Gastroesophageal sphincter (tissue), 4 donors: Measurements from ENCODE around the gene MYDGF. TPM values are rescaled to one million over a fixed set of nuclear protein-coding genes. Genes with fewer than 3 reads are reported as not detected.

Experiments
- ATAC-seq: fragments of 150-250 bp; one replicate; pipeline ENCODE4 v1.9.1; 2016; ENCODE audit warnings: mild to moderate bottlenecking, moderate library complexity
- H3K27ac ChIP-seq, 4 donors: fragments of 200-600 bp; sonication (generic) in 3 of 4; 1 replicate in 3 of 4; 2 replicates in 1 of 4; pipeline ENCODE4 v1.5.1; 2016 to 2019
- H3K27me3 ChIP-seq: fragments of 200-600 bp; sonication (generic); one replicate; pipeline ENCODE4 v1.5.1; 2019
- H3K36me3 ChIP-seq, 2 donors: fragments of 200-600 bp; sonication (generic); one replicate each; pipeline ENCODE4 v1.5.1; 2019; ENCODE audit warnings: control low read depth in 1 of 2
- H3K4me1 ChIP-seq, 3 donors: fragments of 200-600 bp; sonication (generic); 1 replicate in 2 of 3; 2 replicates in 1 of 3; pipeline ENCODE4 v1.5.1; 2016 to 2019; ENCODE audit warnings: control low read depth in 2 of 3
- H3K4me3 ChIP-seq, 2 donors: fragments of 200-600 bp; sonication (generic); one replicate each; pipeline ENCODE4 v1.5.1; 2019; ENCODE audit warnings: mild to moderate bottlenecking in 1 of 2, moderate library complexity in 1 of 2
- H3K9me3 ChIP-seq, 3 donors: fragments of 200-600 bp; sonication (generic); one replicate each; pipeline ENCODE4 v1.5.1; 2017 to 2019; ENCODE audit warnings: control low read depth in 2 of 3
- EP300 ChIP-seq: sonication (generic); formaldehyde crosslinking; IDR thresholded peaks from one replicate; pipeline ENCODE4 v1.6.1; 2017; ENCODE audit warnings: antibody characterized with exemption, mild to moderate bottlenecking
- POLR2A ChIP-seq, 2 donors: fragments of 450-650 bp; IDR thresholded peaks; one replicate each; pipeline ENCODE4 v1.6.1; 2017; ENCODE audit warnings: antibody characterized with exemption in 2 of 2, mild to moderate bottlenecking in 2 of 2, moderate library complexity in 1 of 2
- POLR2AphosphoS5 ChIP-seq: sonication (generic); formaldehyde crosslinking; IDR thresholded peaks from one replicate; pipeline ENCODE4 v1.6.1; 2017; ENCODE audit warnings: antibody characterized with exemption
- WGBS, 2 donors: methylation state at CpG; one replicate each; pipeline ENCODE4 v1.1.5; 2018; ENCODE audit warnings: low coverage in 1 of 2; 5-methylcytosine and 5-hydroxymethylcytosine counted together
- total RNA-seq, 4 donors: library from RNA; depleted of rRNA; stranded (reverse); fragments of >200 nt; gene quantifications; one replicate each; pipeline ENCODE4 v1.1.0, GENCODE V29; 2016
- TF ChIP-seq, protein P1 (sequence below), 4 experiments: fragments of 200-600 bp in 2 of 4; fragments of 450-650 bp in 2 of 4; sonication (generic) in 1 of 4; IDR thresholded peaks; one replicate each; pipeline ENCODE4 v1.5.1; 2017 to 2019; ENCODE audit warnings: antibody characterized with exemption in 4 of 4, mild to moderate bottlenecking in 2 of 4, moderate library complexity in 2 of 4

The MYDGF gene
- total RNA-seq, 4 donors from 2014 or later = 20.5 to 44.6 (median 30.1) TPM

- no peak for ATAC-seq
- Histone ChIP-seq H3K4me3 (no peak overlapping the region), H3K4me1 (peaks cover 0 to 34% (median 8%) of the 10 kb centered on the region in 3 donors), H3K36me3 (peaks cover 0 to 87% of the 10 kb centered on the region in 2 donors), H3K27me3 (no peaks in the 10 kb centered on the region), H3K9me3 (no peaks in the 10 kb centered on the region), H3K27ac (no peak overlapping the region)
- TF ChIP-seq, protein P1, sequence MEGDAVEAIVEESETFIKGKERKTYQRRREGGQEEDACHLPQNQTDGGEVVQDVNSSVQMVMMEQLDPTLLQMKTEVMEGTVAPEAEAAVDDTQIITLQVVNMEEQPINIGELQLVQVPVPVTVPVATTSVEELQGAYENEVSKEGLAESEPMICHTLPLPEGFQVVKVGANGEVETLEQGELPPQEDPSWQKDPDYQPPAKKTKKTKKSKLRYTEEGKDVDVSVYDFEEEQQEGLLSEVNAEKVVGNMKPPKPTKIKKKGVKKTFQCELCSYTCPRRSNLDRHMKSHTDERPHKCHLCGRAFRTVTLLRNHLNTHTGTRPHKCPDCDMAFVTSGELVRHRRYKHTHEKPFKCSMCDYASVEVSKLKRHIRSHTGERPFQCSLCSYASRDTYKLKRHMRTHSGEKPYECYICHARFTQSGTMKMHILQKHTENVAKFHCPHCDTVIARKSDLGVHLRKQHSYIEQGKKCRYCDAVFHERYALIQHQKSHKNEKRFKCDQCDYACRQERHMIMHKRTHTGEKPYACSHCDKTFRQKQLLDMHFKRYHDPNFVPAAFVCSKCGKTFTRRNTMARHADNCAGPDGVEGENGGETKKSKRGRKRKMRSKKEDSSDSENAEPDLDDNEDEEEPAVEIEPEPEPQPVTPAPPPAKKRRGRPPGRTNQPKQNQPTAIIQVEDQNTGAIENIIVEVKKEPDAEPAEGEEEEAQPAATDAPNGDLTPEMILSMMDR (IDR thresholded peaks at IDR 0.05) = no peak
- TF ChIP-seq POLR2AphosphoS5 (no peak), POLR2A (IDR thresholded peaks at IDR 0.05) (no peak), EP300 (no peak)
- WGBS, 2 donors = 87 to 100% methylated on average over 1 to 6 of the region's 12 CpGs
These were observed 5.5 kb downstream of the MYDGF start for GRCh38 chr19:4664642-4665041.

- 79 to 85% methylated on average over 5 to 6 of the region's 6 CpGs for WGBS, 2 donors
- Histone ChIP-seq H3K9me3 (peaks cover 0 to 17% (median 0%) of the 10 kb centered on the region in 3 donors), H3K27ac (no peak overlapping the region), H3K4me3 (no peak overlapping the region), H3K4me1 (peaks cover 0 to 15% (median 0%) of the 10 kb centered on the region in 3 donors), H3K27me3 (no peaks in the 10 kb centered on the region), H3K36me3 (peaks cover 0 to 95% of the 10 kb centered on the region in 2 donors)
- ATAC-seq = no peak
- TF ChIP-seq POLR2A (IDR thresholded peaks at IDR 0.05) (no peak), EP300 (no peak), POLR2AphosphoS5 (no peak)
- TF ChIP-seq, protein P1 (IDR thresholded peaks at IDR 0.05) = no peak
These were observed 7.3 kb downstream of the MYDGF start for GRCh38 chr19:4662812-4663211.

GRCh38 chr19:4662020-4662695 lies 8.0 kb downstream of the MYDGF start:
- 54 to 78% methylated on average over 7 to 11 of the region's 20 CpGs for WGBS, 2 donors
- peaks cover 0 to 12% (median 0%) of the 10 kb centered on the region in 3 donors for H3K4me1 ChIP-seq
- H3K27me3 ChIP-seq = no peaks in the 10 kb centered on the region
- no peak for ATAC-seq
- H3K4me3 ChIP-seq = no peak overlapping the region
- peaks cover 0 to 18% (median 0%) of the 10 kb centered on the region in 3 donors for H3K9me3 ChIP-seq
- H3K27ac ChIP-seq = no peak overlapping the region
- peaks cover 0 to 95% of the 10 kb centered on the region in 2 donors for H3K36me3 ChIP-seq
- TF ChIP-seq POLR2A (IDR thresholded peaks at IDR 0.05) (no peak), EP300 (no peak), POLR2AphosphoS5 (no peak)

DNA sequence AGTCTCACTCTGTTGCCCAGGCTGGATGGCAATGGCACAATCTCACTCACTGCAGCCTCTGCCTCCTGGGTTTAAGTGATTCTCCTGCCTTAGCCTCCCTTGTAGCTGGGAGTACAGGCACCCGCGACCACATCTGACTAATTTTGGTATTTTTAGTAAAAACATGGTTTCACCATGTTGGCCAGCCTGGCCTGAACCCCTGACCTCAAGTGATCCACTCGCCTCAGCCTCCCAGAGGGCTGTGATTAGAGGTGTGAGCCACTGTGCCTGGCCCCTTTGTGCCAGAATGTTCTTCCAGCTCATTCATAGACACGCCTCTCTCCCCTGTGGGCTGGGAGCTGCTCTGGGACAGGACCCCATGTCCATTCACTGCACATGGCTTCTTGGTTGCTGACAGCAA lies 9.1 kb downstream of the MYDGF start:
- Histone ChIP-seq H3K27me3 (no peaks in the 10 kb centered on the region), H3K4me3 (no peak overlapping the region), H3K27ac (no peak overlapping the region), H3K36me3 (peaks cover 0 to 95% of the 10 kb centered on the region in 2 donors), H3K4me1 (peaks cover 0 to 12% (median 0%) of the 10 kb centered on the region in 3 donors), H3K9me3 (peaks cover 0 to 18% (median 0%) of the 10 kb centered on the region in 3 donors)
- 60 to 92% methylated on average over 1 to 4 of the region's 4 CpGs for WGBS, 2 donors
- no peak for ATAC-seq
- TF ChIP-seq EP300 (no peak), POLR2AphosphoS5 (no peak), POLR2A (IDR thresholded peaks at IDR 0.05) (no peak)
- TF ChIP-seq, protein P1 (IDR thresholded peaks at IDR 0.05) = no peak

- ATAC-seq = no peak
- no peak overlapping the region for H3K27ac ChIP-seq
- peaks cover 0 to 12% (median 0%) of the 10 kb centered on the region in 3 donors for H3K4me1 ChIP-seq
- H3K9me3 ChIP-seq = peaks cover 0 to 18% (median 0%) of the 10 kb centered on the region in 3 donors
- 80 to 85% methylated on average over 3 to 4 of the region's 15 CpGs for WGBS, 2 donors
- no peak overlapping the region for H3K4me3 ChIP-seq
- TF ChIP-seq, protein P1 (IDR thresholded peaks at IDR 0.05) = peak in 1 of 4 experiments; percentile 37
- no peak for TF ChIP-seq EP300
- peaks cover 0 to 97% of the 10 kb centered on the region in 2 donors for H3K36me3 ChIP-seq
- no peaks in the 10 kb centered on the region for H3K27me3 ChIP-seq
These were observed 9.9 kb downstream of the MYDGF start for GRCh38 chr19:4660181-4660791.
